K562 (cell line): ENCODE data around the gene CRYBG2. TPM values are rescaled to one million over a fixed set of nuclear protein-coding genes. Genes with fewer than 3 reads are reported as not detected.

Source experiments
- ATAC-seq: fragments of 200-7000 bp; cut with Tn5 transposase; 3 replicates; pipeline ENCODE4 v1.9.1; 2020; ENCODE audit warnings: moderate library complexity
- BruUV-seq: library from RNA; stranded (reverse); fragments of 400-500 nt; replicated peaks from 2 replicates; lab custom pipeline; 2021; lab: Mats Ljungman, UMichigan
- CTCF ChIA-PET: fragments of 300-600 bp; formaldehyde crosslinking; extraction: SDS; loops from one replicate; lab custom pipeline; 2021; ENCODE audit warnings: low intra/inter-chr PET ratio; lab: Yijun Ruan, JAX
- POLR2A ChIA-PET: fragments of 300-600, 350-650 bp; sonication (Branson Sonifier 250); formaldehyde crosslinking; extraction: SDS; loops from one replicate; lab custom pipeline; 2021; ENCODE audit warnings: antibody characterized with exemption, inconsistent platforms; lab: Yijun Ruan, JAX
- DNase-seq, 4 experiments: peaks; one replicate each; pipeline versions ENCODE4 v3.0.0 to v3.0.0-alpha.2; 2011 to 2018; ENCODE audit warnings: low spot score in 3 of 4, mixed read lengths in 3 of 4; ENCODE audit errors: extremely low read depth in 1 of 4
- FAIRE-seq: peaks from 2 replicates; lab custom pipeline; 2011; peaks lifted over from hg19 to GRCh38; lab: Jason Lieb, UNC
- H2AFZ ChIP-seq: 2 replicates; pipeline ENCODE4 v1.6.0; 2011; ENCODE audit warnings: low read depth, low read length, control low read depth, inconsistent platforms
- H3K27ac ChIP-seq: fragments of 200-600 bp; 3 replicates; pipeline ENCODE4 v1.8.0; 2011; ENCODE audit warnings: low read depth, mild to moderate bottlenecking, control low read depth, inconsistent platforms, low read length, moderate library complexity, mixed read lengths; ENCODE audit errors: extremely low read depth
- H3K27me3 ChIP-seq, 2 experiments: fragments of 300-600 bp in 1 of 2; 2 replicates in 1 of 2; 3 replicates in 1 of 2; pipeline versions ENCODE4 v1.6.0 to v1.8.0; 2011; ENCODE audit warnings: inconsistent platforms in 2 of 2, low read length in 2 of 2, mild to moderate bottlenecking in 1 of 2, mixed read lengths in 1 of 2, moderate library complexity in 1 of 2; ENCODE audit not compliant: control insufficient read depth in 2 of 2, insufficient read depth in 2 of 2
- H3K36me3 ChIP-seq: fragments of 300-600 bp; 3 replicates; pipeline ENCODE4 v1.8.0; 2011; ENCODE audit warnings: mild to moderate bottlenecking, low read length, inconsistent platforms; ENCODE audit not compliant: control insufficient read depth, insufficient read depth
- H3K4me1 ChIP-seq, 2 experiments: fragments of 200-600 bp in 1 of 2; replicated peaks in 1 of 2; 2 replicates in 1 of 2; 3 replicates in 1 of 2; pipeline versions ENCODE4 v1.5.1 to v1.8.0; 2011; ENCODE audit warnings: inconsistent platforms in 2 of 2, low read length in 2 of 2, mild to moderate bottlenecking in 1 of 2, mixed read lengths in 1 of 2, moderate library complexity in 1 of 2; ENCODE audit not compliant: control insufficient read depth in 2 of 2, insufficient read depth in 2 of 2
- H3K4me2 ChIP-seq: 2 replicates; pipeline ENCODE4 v1.6.1; 2011; ENCODE audit warnings: low read length, control low read depth, inconsistent platforms, mixed read lengths; ENCODE audit not compliant: insufficient read depth
- H3K4me3 ChIP-seq: fragments of 200-600 bp; sonication (generic), shearing (Covaris generic); 2 replicates; pipeline ENCODE4 v1.5.1; 2016; ENCODE audit warnings: control low read depth, inconsistent platforms
- H3K79me2 ChIP-seq: fragments of 200-600 bp; 3 replicates; pipeline ENCODE4 v1.8.0; 2011; ENCODE audit warnings: low read length, inconsistent platforms; ENCODE audit not compliant: control insufficient read depth, insufficient read depth
- H3K9ac ChIP-seq, 2 experiments: 2 replicates each; pipeline versions ENCODE4 v1.6.0 to v1.6.1; 2011; ENCODE audit warnings: low read depth in 2 of 2, low read length in 2 of 2, control low read depth in 1 of 2, inconsistent platforms in 1 of 2, mild to moderate bottlenecking in 1 of 2, mixed read lengths in 1 of 2; ENCODE audit not compliant: insufficient read depth in 1 of 2
- H3K9me1 ChIP-seq: one replicate; pipeline ENCODE4 v1.6.0; 2011; ENCODE audit warnings: inconsistent platforms, mild to moderate bottlenecking, low read length, moderate library complexity; ENCODE audit not compliant: control insufficient read depth, insufficient read depth
- H3K9me3 ChIP-seq: replicated peaks from 2 replicates; pipeline ENCODE4 v1.5.1; 2011; ENCODE audit warnings: low read depth, low read length, inconsistent platforms; ENCODE audit not compliant: control insufficient read depth, insufficient read depth
- H4K20me1 ChIP-seq: replicated peaks from 2 replicates; pipeline ENCODE4 v1.6.1; 2011; ENCODE audit warnings: low read length, inconsistent platforms, mixed read lengths; ENCODE audit not compliant: control insufficient read depth, insufficient read depth
- HDAC1 ChIP-seq, 2 experiments: fragments of 450-650 bp; IDR thresholded peaks; 2 replicates each; pipeline ENCODE4 v1.6.1; 2016 to 2017; ENCODE audit warnings: inconsistent platforms in 1 of 2, mild to moderate bottlenecking in 1 of 2, moderate library complexity in 1 of 2
- POLR2AphosphoS5 ChIP-seq: IDR thresholded peaks from 2 replicates; pipeline ENCODE4 v1.6.1; 2011; ENCODE audit warnings: mild to moderate bottlenecking, low read depth, low read length, moderate library complexity; ENCODE audit not compliant: control insufficient read depth, insufficient read depth
- SPI1 ChIP-seq: IDR thresholded peaks from 2 replicates; pipeline ENCODE4 v1.6.1; 2011; ENCODE audit warnings: low read depth, low read length, control low read depth, borderline replicate concordance
- ZNF23 ChIP-seq: fragments of 250-450 bp; sonication (Bioruptor Pico); IDR thresholded peaks from 2 replicates; pipeline ENCODE4 v1.4.0; 2020; ENCODE audit warnings: mild to moderate bottlenecking
- WGBS: fragments of 100-300 bp; shearing (Covaris generic); methylation state at CpG from one replicate; pipeline ENCODE4 v1.1.6; 2016; ENCODE audit warnings: low coverage, mixed read lengths; ENCODE audit not compliant: insufficient coverage; ENCODE audit errors: missing lambda C conversion rate; 5-methylcytosine and 5-hydroxymethylcytosine counted together
- in situ Hi-C: fragments of 300-500 bp; cut with MboI; formaldehyde crosslinking; loops from 4 replicates; pipeline ENCODE4 v1.15.0; 2018; ENCODE audit warnings: inconsistent platforms, mixed read lengths
- intact Hi-C: fragments of 100-400 bp; cut with micrococcal nuclease; formaldehyde crosslinking; loops from 2 replicates; pipeline ENCODE4 v1.14.2; 2022
- polyA plus RNA-seq, 8 experiments: library from polyadenylated mRNA; depleted of rRNA in 4 of 8; stranded (reverse) in 5 of 8; unstranded in 3 of 8; fragments of >200 nt; fragmentation: Nextera tagmentation in 2 of 8; fragmentation: Illumina TruSeq in 1 of 8; extraction: Ambion mirVana in 2 of 8; extraction: Trizol in 1 of 8; gene quantifications; 2 replicates each; pipeline versions ENCODE4 v1.2.1 to v1.2.3, GENCODE V29; 2011 to 2014; ENCODE audit warnings: inconsistent platforms in 1 of 8, missing spikeins in 1 of 8
- total RNA-seq, 7 experiments: library from RNA; depleted of rRNA in 6 of 7; stranded (reverse); fragments of >200 nt in 6 of 7; fragmentation: Illumina TruSeq in 2 of 7; extraction: Trizol in 2 of 7; gene quantifications; 2 replicates each; pipeline versions ENCODE4 v1.2.1 to v1.2.3, GENCODE V29; 2011 to 2021; ENCODE audit warnings: low replicate concordance in 1 of 7
- TF ChIP-seq, protein P1 (sequence below): fragments of 250-450 bp; sonication (Bioruptor Pico); IDR thresholded peaks from 2 replicates; pipeline ENCODE4 v1.8.0; 2021; ENCODE audit warnings: moderate library complexity, mild to moderate bottlenecking, inconsistent platforms

Gene CRYBG2
- total and polyA plus RNA-seq, 9 of the 15 experiments (the other 6 are each of a cell fraction or from before 2014, with no cell fraction given), result 0.39 to 8.5 (median 3.7) TPM

DNA sequence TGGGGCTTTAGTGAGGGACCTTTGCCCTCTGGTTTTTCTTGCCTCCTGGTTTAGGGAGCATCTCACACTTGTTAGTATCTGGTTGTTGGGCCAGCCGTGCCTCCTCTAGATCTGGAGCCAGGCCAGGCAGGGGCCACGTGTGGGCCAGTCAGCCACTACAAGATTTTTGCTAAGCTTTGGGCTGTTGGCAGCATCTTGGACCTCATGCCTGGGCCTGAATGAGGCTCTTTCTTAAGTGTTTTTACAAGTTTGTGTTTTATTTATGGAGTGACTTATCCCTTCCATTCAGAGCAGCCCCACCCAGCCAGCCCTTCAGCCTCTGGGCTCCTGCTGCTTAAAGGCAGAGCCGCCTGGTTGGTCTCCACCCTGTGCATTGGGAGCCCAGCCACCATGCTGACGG is 75.6 kb downstream of the CRYBG2 start:
- H3K9ac ChIP-seq, result peak overlapping the region in 1 of 2 experiments; percentile 38; a peak in 2 of 4 replicates
- H3K4me3 ChIP-seq, result no peak overlapping the region
- TF ChIP-seq ZNF23 (CRISPR knock-in tag), result no peak
- 0 out of 2 replicates have a peak, but pooled peaks have one; percentile 4 for TF ChIP-seq POLR2AphosphoS5
- TF ChIP-seq, protein P1, sequence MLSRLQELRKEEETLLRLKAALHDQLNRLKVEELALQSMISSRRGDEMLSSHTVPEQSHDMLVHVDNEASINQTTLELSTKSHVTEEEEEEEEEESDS (CRISPR knock-in tag), result no peak
- TF ChIP-seq HDAC1 (IDR thresholded peaks at IDR 0.05), result no peak
- TF ChIP-seq SPI1, result no peak
- no TSS peak for BruUV-seq
- FAIRE-seq, result no peak
- peaks cover 84% of the 10 kb centered on the region for H3K36me3 ChIP-seq
- WGBS, result 60% methylated on average over 4 of the region's 4 CpGs
- H3K27me3 ChIP-seq, result no peaks in the 10 kb centered on the region
- ChIA-PET POLR2A (interaction anchor here (0.7 to 3.6 kb wide), 5 partner anchors 11 to 139 kb away, joined by 3 to 10 read pairs (median 5); no protein-coding TSS in a partner anchor), CTCF (interaction anchor here (0.6 to 1.6 kb wide), 2 partner anchors 37 to 43 kb away, joined by 3 to 6 read pairs; no protein-coding TSS in a partner anchor)
- intact Hi-C loops, result no loop called here
- peak in 1 of 4 experiments; percentile 20 for DNase-seq
- ATAC-seq, result no peak
- H2AFZ ChIP-seq, result no peak overlapping the region
- H3K9me1 ChIP-seq, result peaks cover 5% of the 10 kb centered on the region
- H3K4me2 ChIP-seq, result no peak overlapping the region
- H4K20me1 ChIP-seq, result peaks cover 4% of the 10 kb centered on the region; the same call in 1 of the 2 replicates
- peak overlapping the region; percentile 81; the same call in 2 of the 3 replicates for H3K27ac ChIP-seq
- in situ Hi-C loops, result loop anchor here (5.0 kb wide), 1 partner anchor 114 kb away; no protein-coding TSS in a partner anchor
- H3K9me3 ChIP-seq, result no peaks in the 10 kb centered on the region
- H3K79me2 ChIP-seq, result peaks cover 24% of the 10 kb centered on the region; the same call in 2 of the 3 replicates
- H3K4me1 ChIP-seq, result peaks cover 67 to 75% of the 10 kb centered on the region in 2 experiments
